ENCODE results near the gene CDC25B. TPM values are rescaled to one million over a fixed set of nuclear protein-coding genes. Genes with fewer than 3 reads are reported as not detected.

Gene CDC25B
- total and polyA plus RNA-seq, 10 of the 15 experiments (the other 5 are each of a cell fraction or from before 2014, with no cell fraction given), result 4.6 to 58.8 (median 24.6) TPM

DNA sequence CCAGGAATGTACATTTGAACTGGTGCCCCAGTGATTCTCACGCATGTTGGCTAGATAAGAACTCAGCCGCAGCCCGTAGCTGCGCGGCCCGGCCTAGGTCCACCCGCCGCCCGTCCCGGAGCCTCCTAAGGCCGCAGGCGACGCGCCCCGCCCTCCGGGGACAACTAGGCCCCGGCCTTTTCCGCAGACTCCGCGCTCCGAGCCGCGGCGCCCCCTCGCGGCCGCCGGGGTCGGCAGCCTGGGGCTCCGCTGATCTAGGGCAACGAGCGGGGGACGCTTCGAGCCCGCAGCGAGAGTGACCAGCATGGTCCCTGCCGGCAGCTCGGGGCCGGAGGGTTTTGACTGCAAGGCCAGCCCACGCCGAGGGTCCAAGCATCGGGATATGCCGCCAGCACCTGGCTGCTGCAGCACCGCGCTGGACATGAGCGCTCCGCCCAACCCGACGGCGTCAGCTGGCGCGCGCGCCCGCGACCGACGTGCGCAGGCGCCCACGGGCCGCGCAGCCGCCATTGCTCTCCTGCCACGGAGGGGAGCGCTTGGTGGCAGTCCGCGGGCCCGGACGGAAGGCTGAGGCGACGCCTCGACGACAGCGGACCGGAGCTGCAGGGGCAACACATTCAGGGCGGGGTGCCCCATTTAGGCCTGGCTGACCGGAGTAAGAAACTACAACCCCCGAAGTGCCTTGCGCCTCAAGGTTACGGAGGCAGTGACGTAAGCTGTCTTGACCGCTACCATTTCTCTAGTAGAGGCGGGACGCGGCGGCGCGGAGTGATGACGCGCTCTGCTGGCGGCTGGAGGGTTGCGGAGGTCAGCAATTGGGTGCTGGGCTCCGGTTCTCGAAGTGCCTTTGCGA, 24.2 kb downstream of the CDC25B start, which contains the start of gene AP5S1:
AP5S1 (plus strand) TSS at position 500 of the 853 bp plus-strand sequence. CDS start 1,571 bp downstream, outside the sequence.
- Histone ChIP-seq H3K36me3 (ENCODE audit: control insufficient read depth in 2 of 2, insufficient read depth in 2 of 2, low read length in 1 of 2) (peaks cover 5 to 9% of the 10 kb centered on the region in 2 experiments), H3K4me2 (ENCODE audit: control insufficient read depth, insufficient read depth) (peak within 1 kb of the TSS; percentile 92), H4K20me1 (ENCODE audit: control insufficient read depth, insufficient read depth) (no peaks in the 10 kb centered on the region), H2AFZ (ENCODE audit: control insufficient read depth, low read depth, low read length) (peak within 1 kb of the TSS; percentile 99), H3K27ac (ENCODE audit: control insufficient read depth, insufficient read depth) (peak within 1 kb of the TSS; percentile 99), H3K79me2 (ENCODE audit: control insufficient read depth, insufficient read depth, low read length) (peaks cover 7% of the 10 kb centered on the region), H3K9ac (ENCODE audit: control insufficient read depth, insufficient read depth, low read length) (peak within 1 kb of the TSS; percentile 95), H3K4me1 (ENCODE audit: control insufficient read depth, insufficient read depth, low read length) (peaks cover 5% of the 10 kb centered on the region), H3K27me3 (replicated peaks in 1 of 2; ENCODE audit: control insufficient read depth in 2 of 2, insufficient read depth in 2 of 2, low read length in 1 of 2) (no peaks in the 10 kb centered on the region), H3K4me3 (peak within 1 kb of the TSS; percentile 73), H3K9me3 (replicated peaks; ENCODE audit: control insufficient read depth, insufficient read depth, low read length) (no peaks in the 10 kb centered on the region)
- ChIA-PET SMC1A (ENCODE audit: uncharacterized antibody, unreplicated experiment) (interaction anchor here (0.6 to 4.5 kb wide), 16 partner anchors 12 to 189 kb away, joined by 3 to 43 read pairs (median 4); partner anchors contain the start of genes ADISSP, CDC25B, CENPB and SPEF1), POLR2A (interaction anchor here (0.5 to 2.6 kb wide), 16 partner anchors 13 to 331 kb away, joined by 3 to 17 read pairs (median 4); partner anchors contain the start of genes ADISSP, CDC25B, CENPB and SPEF1), CTCF (interaction anchor here (0.7 to 5.5 kb wide), 23 partner anchors 10 to 265 kb away, joined by 3 to 85 read pairs (median 4); partner anchors contain the start of genes ADISSP, CDC25B, CENPB and MAVS), RAD21 (ENCODE audit: unreplicated experiment) (interaction anchor here (0.7 to 2.4 kb wide), 19 partner anchors 15 to 290 kb away, joined by 3 to 26 read pairs (median 4); partner anchors contain the start of genes ADISSP, CDC25B, CENPB and SPEF1)
- in situ Hi-C loops (cut with MboI), result no loop called here
- peak; percentile 86 for DNase-seq (ENCODE audit: low read depth, low spot score)
- FAIRE-seq, result peak; percentile 90
- ATAC-seq, result peak; percentile 91
- intact Hi-C loops (cut with micrococcal nuclease; ENCODE audit: unreplicated experiment), result loop anchor here (1.0 to 2.0 kb wide), 5 partner anchors 21 to 71 kb away; partner anchors contain the start of gene MAVS
- WGBS (ENCODE audit: insufficient coverage, insufficient replicate concordance, low lambda C conversion rate, missing lambda C conversion rate), result under 1% methylated on average over 94 of the region's 96 CpGs
- no TSS peak for BruUV-seq (replicated peaks)
- TF ChIP-seq CBX3 (IDR thresholded peaks at IDR 0.05; ENCODE audit: borderline replicate concordance, low read depth) (no peak), TCF12 (IDR thresholded peaks at IDR 0.05; ENCODE audit: low read depth, low read length) (peak; percentile 13; the same call in 1 of the 2 replicates), HDGF (IDR thresholded peaks at IDR 0.05) (no peak), RAD21 (IDR thresholded peaks at IDR 0.05; ENCODE audit: insufficient read depth, low read depth, low read length) (peak; percentile 66), MTA3 (IDR thresholded peaks at IDR 0.05; ENCODE audit: borderline replicate concordance, low read length) (no peak), STAT1 (conservative IDR thresholded peaks at IDR 0.05) (no peak; the same call in 1 of the 2 replicates), HDAC2 (IDR thresholded peaks at IDR 0.05) (no peak), ZNF207 (IDR thresholded peaks at IDR 0.05; ENCODE audit: borderline replicate concordance) (peak; percentile 93), POLR2AphosphoS2 (IDR thresholded peaks at IDR 0.05; ENCODE audit: low read depth, low read length) (no peak), ZZZ3 (IDR thresholded peaks at IDR 0.05; ENCODE audit: control insufficient read depth, insufficient read length, low read depth) (no peak), CREB1 (IDR thresholded peaks at IDR 0.05; ENCODE audit: low read depth) (peak; percentile 100), NFXL1 (IDR thresholded peaks at IDR 0.05; ENCODE audit: borderline replicate concordance) (no peak), IRF4 (IDR thresholded peaks at IDR 0.05; ENCODE audit: low read depth, low read length) (0 out of 2 replicates have a peak, but pooled peaks have one; percentile 62), CBFB (IDR thresholded peaks at IDR 0.05; ENCODE audit: low read depth) (peak; percentile 73), ZNF622 (IDR thresholded peaks at IDR 0.05) (no peak), ESRRA (IDR thresholded peaks at IDR 0.05; ENCODE audit: low read length) (peak; percentile 82; the same call in 1 of the 2 replicates), BACH1 (IDR thresholded peaks at IDR 0.05; ENCODE audit: borderline replicate concordance) (peak; percentile 84)
- TF ChIP-seq, protein P1, sequence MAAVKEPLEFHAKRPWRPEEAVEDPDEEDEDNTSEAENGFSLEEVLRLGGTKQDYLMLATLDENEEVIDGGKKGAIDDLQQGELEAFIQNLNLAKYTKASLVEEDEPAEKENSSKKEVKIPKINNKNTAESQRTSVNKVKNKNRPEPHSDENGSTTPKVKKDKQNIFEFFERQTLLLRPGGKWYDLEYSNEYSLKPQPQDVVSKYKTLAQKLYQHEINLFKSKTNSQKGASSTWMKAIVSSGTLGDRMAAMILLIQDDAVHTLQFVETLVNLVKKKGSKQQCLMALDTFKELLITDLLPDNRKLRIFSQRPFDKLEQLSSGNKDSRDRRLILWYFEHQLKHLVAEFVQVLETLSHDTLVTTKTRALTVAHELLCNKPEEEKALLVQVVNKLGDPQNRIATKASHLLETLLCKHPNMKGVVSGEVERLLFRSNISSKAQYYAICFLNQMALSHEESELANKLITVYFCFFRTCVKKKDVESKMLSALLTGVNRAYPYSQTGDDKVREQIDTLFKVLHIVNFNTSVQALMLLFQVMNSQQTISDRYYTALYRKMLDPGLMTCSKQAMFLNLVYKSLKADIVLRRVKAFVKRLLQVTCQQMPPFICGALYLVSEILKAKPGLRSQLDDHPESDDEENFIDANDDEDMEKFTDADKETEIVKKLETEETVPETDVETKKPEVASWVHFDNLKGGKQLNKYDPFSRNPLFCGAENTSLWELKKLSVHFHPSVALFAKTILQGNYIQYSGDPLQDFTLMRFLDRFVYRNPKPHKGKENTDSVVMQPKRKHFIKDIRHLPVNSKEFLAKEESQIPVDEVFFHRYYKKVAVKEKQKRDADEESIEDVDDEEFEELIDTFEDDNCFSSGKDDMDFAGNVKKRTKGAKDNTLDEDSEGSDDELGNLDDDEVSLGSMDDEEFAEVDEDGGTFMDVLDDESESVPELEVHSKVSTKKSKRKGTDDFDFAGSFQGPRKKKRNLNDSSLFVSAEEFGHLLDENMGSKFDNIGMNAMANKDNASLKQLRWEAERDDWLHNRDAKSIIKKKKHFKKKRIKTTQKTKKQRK (IDR thresholded peaks at IDR 0.05; ENCODE audit: low read depth, low read length), result no peak
- TF ChIP-seq, protein P2, sequence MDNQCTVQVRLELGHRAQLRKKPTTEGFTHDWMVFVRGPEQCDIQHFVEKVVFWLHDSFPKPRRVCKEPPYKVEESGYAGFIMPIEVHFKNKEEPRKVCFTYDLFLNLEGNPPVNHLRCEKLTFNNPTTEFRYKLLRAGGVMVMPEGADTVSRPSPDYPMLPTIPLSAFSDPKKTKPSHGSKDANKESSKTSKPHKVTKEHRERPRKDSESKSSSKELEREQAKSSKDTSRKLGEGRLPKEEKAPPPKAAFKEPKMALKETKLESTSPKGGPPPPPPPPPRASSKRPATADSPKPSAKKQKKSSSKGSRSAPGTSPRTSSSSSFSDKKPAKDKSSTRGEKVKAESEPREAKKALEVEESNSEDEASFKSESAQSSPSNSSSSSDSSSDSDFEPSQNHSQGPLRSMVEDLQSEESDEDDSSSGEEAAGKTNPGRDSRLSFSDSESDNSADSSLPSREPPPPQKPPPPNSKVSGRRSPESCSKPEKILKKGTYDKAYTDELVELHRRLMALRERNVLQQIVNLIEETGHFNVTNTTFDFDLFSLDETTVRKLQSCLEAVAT (IDR thresholded peaks at IDR 0.05), result peak; percentile 75; the same call in 1 of the 2 replicates

Data from GM12878 (cell line).